Tibial nerve (tissue), 4 donors: ENCODE results near the gene GPATCH2. TPM values are rescaled to one million over a fixed set of nuclear protein-coding genes. Genes with fewer than 3 reads are reported as not detected.

Experiments used
- DNase-seq, 2 donors: peaks; one replicate each; pipeline ENCODE4 v3.0.0-alpha.2; 2019; ENCODE audit warnings: low spot score in 2 of 2
- H3K27ac ChIP-seq, 4 donors: fragments of 200-600 bp; sonication (generic) in 3 of 4; one replicate each; pipeline ENCODE4 v1.5.1; 2017 to 2019; ENCODE audit warnings: mild to moderate bottlenecking in 1 of 4
- H3K27me3 ChIP-seq, 2 donors: fragments of 200-600 bp; sonication (generic) in 1 of 2; one replicate each; pipeline versions ENCODE4 v1.5.1 to v1.6.0; 2017 to 2019
- H3K36me3 ChIP-seq, 3 donors: fragments of 200-600 bp; sonication (generic); one replicate each; pipeline ENCODE4 v1.5.1; 2018 to 2019
- H3K4me1 ChIP-seq, 4 donors: fragments of 200-600 bp; sonication (generic) in 3 of 4; one replicate each; pipeline ENCODE4 v1.5.1; 2017 to 2019
- H3K4me3 ChIP-seq, 4 donors: fragments of 200-600 bp; sonication (generic) in 3 of 4; one replicate each; pipeline ENCODE4 v1.5.1; 2017 to 2019; ENCODE audit warnings: mild to moderate bottlenecking in 1 of 4, moderate library complexity in 1 of 4
- H3K9me3 ChIP-seq, 4 donors: fragments of 200-600 bp; sonication (generic) in 3 of 4; one replicate each; pipeline ENCODE4 v1.5.1; 2017 to 2019
- CTCF ChIP-seq, 5 experiments: fragments of 200-600 bp in 3 of 5; fragments of 450-650 bp in 2 of 5; sonication (generic) in 3 of 5; IDR thresholded peaks; one replicate each; pipeline ENCODE4 v1.5.1; 2016 to 2019; ENCODE audit warnings: antibody characterized with exemption in 5 of 5, mild to moderate bottlenecking in 3 of 5, moderate library complexity in 2 of 5
- EP300 ChIP-seq, 2 donors: sonication (generic); formaldehyde crosslinking; IDR thresholded peaks; one replicate each; pipeline ENCODE4 v1.6.1; 2017; ENCODE audit warnings: antibody characterized with exemption in 2 of 2, mild to moderate bottlenecking in 1 of 2
- POLR2A ChIP-seq, 2 donors: fragments of 450-650 bp; IDR thresholded peaks; one replicate each; pipeline ENCODE4 v1.6.1; 2017; ENCODE audit warnings: antibody characterized with exemption in 2 of 2, mild to moderate bottlenecking in 2 of 2, moderate library complexity in 2 of 2
- WGBS, 2 donors: methylation state at CpG; one replicate each; pipeline ENCODE4 v1.1.5; 2018; 5-methylcytosine and 5-hydroxymethylcytosine counted together
- total RNA-seq, 4 donors: library from RNA; depleted of rRNA; stranded (reverse); fragments of >200 nt; gene quantifications; one replicate each; pipeline ENCODE4 v1.1.0, GENCODE V29; 2016

Gene GPATCH2
- total RNA-seq, 4 donors from 2014 or later: 12.5 to 21.0 (median 18.9) TPM

- no peak overlapping the region for H3K4me3 ChIP-seq
- H3K36me3 ChIP-seq: peaks cover 0 to 29% (median 0%) of the 10 kb centered on the region in 3 donors
- no peak for TF ChIP-seq EP300 (IDR thresholded peaks at IDR 0.05)
- TF ChIP-seq POLR2A (IDR thresholded peaks at IDR 0.05): no peak
- no peak for TF ChIP-seq CTCF (IDR thresholded peaks at IDR 0.05)
- no peak for DNase-seq
- no peaks in the 10 kb centered on the region for H3K27me3 ChIP-seq
- WGBS, 2 donors: 68 to 98% methylated on average over 2 of the region's 2 CpGs
- no peaks in the 10 kb centered on the region for H3K9me3 ChIP-seq
- H3K4me1 ChIP-seq: no peaks in the 10 kb centered on the region
- H3K27ac ChIP-seq: no peak overlapping the region
Observed at GRCh38 chr1:217457016-217457415, 173.9 kb downstream of the GPATCH2 start.

- no peak overlapping the region for H3K27ac ChIP-seq
- 83 to 84% methylated on average over 2 of the region's 2 CpGs for WGBS, 2 donors
- H3K4me3 ChIP-seq: no peak overlapping the region
- TF ChIP-seq EP300 (IDR thresholded peaks at IDR 0.05): no peak
- no peak for TF ChIP-seq CTCF (IDR thresholded peaks at IDR 0.05)
- no peak for TF ChIP-seq POLR2A (IDR thresholded peaks at IDR 0.05)
- no peaks in the 10 kb centered on the region for H3K27me3 ChIP-seq
- peaks cover 0 to 29% (median 0%) of the 10 kb centered on the region in 3 donors for H3K36me3 ChIP-seq
- DNase-seq: no peak
- no peaks in the 10 kb centered on the region for H3K4me1 ChIP-seq
- H3K9me3 ChIP-seq: no peaks in the 10 kb centered on the region
Observed at GRCh38 chr1:217456261-217456660, 174.6 kb downstream of the GPATCH2 start.

GRCh38 chr1:217453816-217454215 is 177.1 kb downstream of the GPATCH2 start:
- TF ChIP-seq EP300 (IDR thresholded peaks at IDR 0.05) (no peak), CTCF (IDR thresholded peaks at IDR 0.05) (no peak), POLR2A (IDR thresholded peaks at IDR 0.05) (no peak)
- Histone ChIP-seq H3K27ac (no peak overlapping the region), H3K4me1 (no peaks in the 10 kb centered on the region), H3K9me3 (no peaks in the 10 kb centered on the region), H3K27me3 (no peaks in the 10 kb centered on the region), H3K4me3 (no peak overlapping the region), H3K36me3 (peaks cover 0 to 35% (median 0%) of the 10 kb centered on the region in 3 donors)
- 67 to 72% methylated on average over 4 of the region's 4 CpGs for WGBS, 2 donors
- no peak for DNase-seq

GRCh38 chr1:217449370-217449769 is 181.5 kb downstream of the GPATCH2 start:
- Histone ChIP-seq H3K4me3 (no peak overlapping the region), H3K27ac (no peak overlapping the region), H3K36me3 (peaks cover 0 to 36% (median 0%) of the 10 kb centered on the region in 3 donors), H3K4me1 (no peaks in the 10 kb centered on the region), H3K27me3 (no peaks in the 10 kb centered on the region), H3K9me3 (no peaks in the 10 kb centered on the region)
- DNase-seq: no peak
- 88 to 91% methylated on average over 6 of the region's 6 CpGs for WGBS, 2 donors
- no peak for TF ChIP-seq POLR2A (IDR thresholded peaks at IDR 0.05)

- WGBS, 2 donors: 93 to 97% methylated on average over 2 of the region's 2 CpGs
- TF ChIP-seq EP300 (IDR thresholded peaks at IDR 0.05) (no peak), POLR2A (IDR thresholded peaks at IDR 0.05) (no peak), CTCF (IDR thresholded peaks at IDR 0.05) (no peak)
- H3K9me3 ChIP-seq: peaks cover 0 to 30% (median 0%) of the 10 kb centered on the region in 4 donors
Observed at GRCh38 chr1:217443845-217444244, 187.0 kb downstream of the GPATCH2 start.

GRCh38 chr1:217437376-217437775 is 193.5 kb downstream of the GPATCH2 start:
- Histone ChIP-seq H3K36me3 (peaks cover 0 to 51% (median 3%) of the 10 kb centered on the region in 3 donors), H3K4me1 (no peaks in the 10 kb centered on the region), H3K27ac (no peak overlapping the region), H3K27me3 (no peaks in the 10 kb centered on the region), H3K4me3 (no peak overlapping the region), H3K9me3 (peaks cover 0 to 27% (median 0%) of the 10 kb centered on the region in 4 donors)
- 85 to 97% methylated on average over 3 of the region's 3 CpGs for WGBS, 2 donors
- TF ChIP-seq POLR2A (IDR thresholded peaks at IDR 0.05) (no peak), EP300 (IDR thresholded peaks at IDR 0.05) (no peak), CTCF (IDR thresholded peaks at IDR 0.05) (no peak)
- no peak for DNase-seq

More at GRCh38 chr1:217443845-217444244, 187.0 kb downstream of the GPATCH2 start:
- DNase-seq: no peak
- Histone ChIP-seq H3K27me3 (no peaks in the 10 kb centered on the region), H3K4me1 (no peaks in the 10 kb centered on the region), H3K27ac (no peak overlapping the region), H3K36me3 (peaks cover 0 to 74% (median 0%) of the 10 kb centered on the region in 3 donors), H3K4me3 (no peak overlapping the region)
